RWPE2 (cell line): ENCODE results near the gene GNAL.

Experiments used
- ATAC-seq: fragments of 200-7000 bp; cut with Tn5 transposase; 3 replicates; pipeline ENCODE4 v1.9.1; 2021; ENCODE audit warnings: low read depth
- DNase-seq: peaks from one replicate; pipeline ENCODE4 v3.0.0-alpha.2; 2020; ENCODE audit warnings: low spot score
- H3K27ac ChIP-seq: fragments of 450-650 bp; 2 replicates; pipeline ENCODE4 v1.5.1; 2017; ENCODE audit warnings: mild to moderate bottlenecking; ENCODE audit not compliant: poor library complexity, severe bottlenecking
- H3K27me3 ChIP-seq: fragments of 250-450 bp; sonication (Bioruptor Pico); 2 replicates; pipeline ENCODE4 v1.5.1; 2021; ENCODE audit warnings: mild to moderate bottlenecking, moderate library complexity; ENCODE audit not compliant: insufficient read depth, poor library complexity, severe bottlenecking
- H3K36me3 ChIP-seq: fragments of 250-450 bp; sonication (Bioruptor Pico); 2 replicates; pipeline ENCODE4 v1.5.1; 2020; ENCODE audit warnings: low read depth, mild to moderate bottlenecking, moderate library complexity
- H3K4me1 ChIP-seq: fragments of 250-450 bp; sonication (Bioruptor Pico); 2 replicates; pipeline ENCODE4 v1.5.1; 2021; ENCODE audit warnings: mild to moderate bottlenecking, moderate library complexity; ENCODE audit not compliant: insufficient read depth, poor library complexity, severe bottlenecking
- H3K4me3 ChIP-seq: fragments of 250-450 bp; sonication (Bioruptor Pico); 2 replicates; pipeline ENCODE4 v1.5.1; 2021; ENCODE audit warnings: mild to moderate bottlenecking, moderate library complexity; ENCODE audit not compliant: severe bottlenecking
- H3K9me3 ChIP-seq: fragments of 250-450 bp; sonication (Bioruptor Pico); 2 replicates; pipeline ENCODE4 v1.5.1; 2021; ENCODE audit warnings: mild to moderate bottlenecking, moderate library complexity; ENCODE audit not compliant: severe bottlenecking
- CTCF ChIP-seq: fragments of 450-650 bp; IDR thresholded peaks from one replicate; pipeline ENCODE4 v1.5.1; 2017; ENCODE audit warnings: mild to moderate bottlenecking, moderate library complexity; ENCODE audit not compliant: poor library complexity, severe bottlenecking

GNAL gene

DNA sequence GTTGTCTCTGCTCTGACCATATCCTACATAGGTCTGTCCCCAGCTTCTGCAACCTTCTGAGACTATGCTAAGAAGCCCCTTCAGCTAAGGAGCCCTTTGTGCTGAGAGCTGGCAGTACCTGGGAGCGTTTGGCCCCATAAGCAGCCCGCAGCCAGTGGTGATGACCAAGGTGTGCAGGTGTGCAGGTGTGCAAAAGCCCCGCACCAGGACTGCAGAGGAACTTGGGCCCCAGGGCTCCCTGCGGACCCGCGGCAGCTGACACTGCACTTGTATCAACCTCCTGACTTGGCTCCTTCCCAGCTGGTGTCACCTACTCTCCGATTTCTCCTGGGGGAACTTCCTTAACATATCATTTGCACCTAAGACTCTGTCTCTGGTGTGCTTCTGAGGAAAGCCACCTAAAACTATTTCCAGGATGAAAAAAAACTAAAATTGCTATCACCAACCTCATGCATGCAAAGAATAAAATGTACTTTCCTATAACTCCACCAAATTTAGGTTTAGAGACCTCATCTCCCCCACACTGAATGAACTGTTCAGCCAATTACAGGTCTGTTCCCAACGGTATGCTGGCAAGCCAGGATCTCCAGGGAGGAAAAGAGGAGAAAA, 16.1 kb upstream of the GNAL start:
- Histone ChIP-seq H3K36me3 (no peaks in the 10 kb centered on the region), H3K9me3 (no peaks in the 10 kb centered on the region), H3K27me3 (no peaks in the 10 kb centered on the region), H3K27ac (no peak overlapping the region), H3K4me3 (no peak overlapping the region), H3K4me1 (peaks cover 10% of the 10 kb centered on the region)
- no peak for TF ChIP-seq CTCF
- ATAC-seq (no peak), DNase-seq (no peak)

DNA sequence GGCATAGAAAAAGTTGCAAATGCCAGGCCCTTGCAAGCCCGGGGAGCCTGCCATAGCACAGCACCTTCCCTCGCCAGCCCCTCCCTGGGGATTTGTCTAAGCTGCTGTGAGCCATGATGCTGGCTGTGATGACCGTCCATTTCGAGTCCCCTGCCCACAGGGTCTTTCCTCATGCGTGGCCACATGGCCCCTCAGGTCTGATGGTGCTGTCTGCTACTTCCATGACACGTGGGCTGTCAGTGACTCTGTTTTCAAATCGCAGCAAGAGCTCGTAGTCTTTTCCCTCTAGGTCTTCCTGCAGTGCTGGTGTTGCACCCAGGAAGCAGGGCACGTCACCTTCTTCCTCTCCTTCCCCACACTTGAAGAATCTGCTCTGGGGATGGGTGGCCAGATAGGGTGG, 15.5 kb upstream of the GNAL start:
- ATAC-seq (no peak), DNase-seq (no peak)
- H3K27me3 ChIP-seq = no peaks in the 10 kb centered on the region
- no peaks in the 10 kb centered on the region for H3K36me3 ChIP-seq
- no peak overlapping the region for H3K27ac ChIP-seq
- no peak for TF ChIP-seq CTCF
- H3K9me3 ChIP-seq = no peaks in the 10 kb centered on the region
- H3K4me1 ChIP-seq = peaks cover 8% of the 10 kb centered on the region
- no peak overlapping the region for H3K4me3 ChIP-seq

GRCh38 chr18:11674119-11674518, 14.9 kb upstream of the GNAL start:
- no peak for ATAC-seq
- H3K27ac ChIP-seq = no peak overlapping the region
- H3K36me3 ChIP-seq = no peaks in the 10 kb centered on the region
- no peak for TF ChIP-seq CTCF
- no peaks in the 10 kb centered on the region for H3K9me3 ChIP-seq
- peaks cover 4% of the 10 kb centered on the region for H3K4me1 ChIP-seq
- no peaks in the 10 kb centered on the region for H3K27me3 ChIP-seq
- no peak overlapping the region for H3K4me3 ChIP-seq
- DNase-seq = no peak

DNA sequence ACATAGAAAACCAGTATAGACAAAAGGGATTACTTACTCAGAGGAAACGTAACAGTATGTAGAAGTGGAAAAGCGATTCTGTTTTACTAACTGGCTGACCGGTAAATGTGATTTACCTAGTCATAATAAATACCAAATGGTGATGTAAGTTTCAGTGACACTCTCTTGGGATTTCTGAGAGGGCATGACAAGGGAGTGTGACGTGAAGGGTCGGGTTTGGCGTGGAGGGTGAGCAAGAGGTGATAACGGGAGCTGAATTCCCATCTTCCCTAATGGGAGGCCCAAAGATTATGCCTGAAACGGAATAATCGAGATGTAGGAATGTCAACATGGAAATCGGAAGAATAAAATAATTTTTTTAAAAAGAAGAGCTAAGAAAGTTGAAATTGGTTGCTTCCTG, 12.7 kb upstream of the GNAL start:
- H3K27ac ChIP-seq = no peak overlapping the region
- H3K4me3 ChIP-seq = no peak overlapping the region
- no peaks in the 10 kb centered on the region for H3K36me3 ChIP-seq
- TF ChIP-seq CTCF = no peak
- no peaks in the 10 kb centered on the region for H3K4me1 ChIP-seq
- no peaks in the 10 kb centered on the region for H3K9me3 ChIP-seq
- no peak for DNase-seq
- no peak for ATAC-seq
- H3K27me3 ChIP-seq = no peaks in the 10 kb centered on the region

- H3K27me3 ChIP-seq = no peaks in the 10 kb centered on the region
- ATAC-seq = no peak
- H3K4me1 ChIP-seq = no peaks in the 10 kb centered on the region
Observed at GRCh38 chr18:11676867-11677266, 12.2 kb upstream of the GNAL start.

More at GRCh38 chr18:11676867-11677266, 12.2 kb upstream of the GNAL start:
- Histone ChIP-seq H3K4me3 (no peak overlapping the region), H3K9me3 (no peaks in the 10 kb centered on the region), H3K36me3 (no peaks in the 10 kb centered on the region), H3K27ac (no peak overlapping the region)
- TF ChIP-seq CTCF = no peak
- DNase-seq = no peak
